ENCODE data around the gene ECE1.

ECE1 gene

DNA sequence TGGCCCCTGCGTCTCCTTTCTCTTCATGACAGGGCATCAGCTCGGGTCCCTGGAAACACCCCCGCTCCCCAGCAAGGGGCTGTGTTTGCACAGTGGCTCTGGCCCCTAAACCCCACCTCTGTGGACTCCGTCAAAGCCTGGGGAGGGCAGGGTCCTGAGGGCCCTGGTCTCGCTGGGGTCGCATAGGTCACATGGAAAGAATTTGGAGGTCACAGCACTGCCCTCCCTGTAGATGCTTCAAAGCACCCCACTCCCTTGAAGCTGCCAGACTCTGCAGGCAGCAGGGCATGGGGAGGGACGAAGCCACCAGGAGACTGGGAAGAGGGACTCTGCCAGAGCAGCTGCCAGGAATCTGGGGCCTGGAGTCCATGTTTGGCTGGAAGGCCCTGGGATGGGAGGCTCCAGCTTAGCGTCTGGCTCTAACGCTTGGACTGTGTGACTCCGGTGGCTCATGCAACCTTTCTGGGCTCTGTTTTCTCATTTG is 36.6 kb upstream of the ECE1 start:
- Histone ChIP-seq H3K36me3 (ENCODE audit: low read length) (no peaks in the 10 kb centered on the region), H3K4me2 (ENCODE audit: low read depth, low read length, poor library complexity, severe bottlenecking) (no peak overlapping the region), H3K27me3 (ENCODE audit: low read length) (no peaks in the 10 kb centered on the region), H3K9me3 (ENCODE audit: insufficient read depth, low read length) (no peaks in the 10 kb centered on the region), H3K27ac (ENCODE audit: low read depth, low read length) (no peak overlapping the region), H4K20me1 (ENCODE audit: low read depth, low read length) (no peaks in the 10 kb centered on the region), H3K4me3 (ENCODE audit: insufficient read depth, low read length, poor library complexity, severe bottlenecking) (no peak overlapping the region), H3K79me2 (ENCODE audit: insufficient read depth, low read length) (peaks cover 83% of the 10 kb centered on the region), H3K9me2 (replicated peaks; ENCODE audit: insufficient read depth, low read length) (no peaks in the 10 kb centered on the region), H2AFZ (ENCODE audit: low read depth, low read length, severe bottlenecking) (no peak overlapping the region), H3F3A (ENCODE audit: insufficient read depth) (0 out of 2 replicates have a peak, but pooled peaks cover 4% of the 10 kb centered on the region), H3K9ac (ENCODE audit: low read length) (no peak overlapping the region)
- TF ChIP-seq, protein P1, sequence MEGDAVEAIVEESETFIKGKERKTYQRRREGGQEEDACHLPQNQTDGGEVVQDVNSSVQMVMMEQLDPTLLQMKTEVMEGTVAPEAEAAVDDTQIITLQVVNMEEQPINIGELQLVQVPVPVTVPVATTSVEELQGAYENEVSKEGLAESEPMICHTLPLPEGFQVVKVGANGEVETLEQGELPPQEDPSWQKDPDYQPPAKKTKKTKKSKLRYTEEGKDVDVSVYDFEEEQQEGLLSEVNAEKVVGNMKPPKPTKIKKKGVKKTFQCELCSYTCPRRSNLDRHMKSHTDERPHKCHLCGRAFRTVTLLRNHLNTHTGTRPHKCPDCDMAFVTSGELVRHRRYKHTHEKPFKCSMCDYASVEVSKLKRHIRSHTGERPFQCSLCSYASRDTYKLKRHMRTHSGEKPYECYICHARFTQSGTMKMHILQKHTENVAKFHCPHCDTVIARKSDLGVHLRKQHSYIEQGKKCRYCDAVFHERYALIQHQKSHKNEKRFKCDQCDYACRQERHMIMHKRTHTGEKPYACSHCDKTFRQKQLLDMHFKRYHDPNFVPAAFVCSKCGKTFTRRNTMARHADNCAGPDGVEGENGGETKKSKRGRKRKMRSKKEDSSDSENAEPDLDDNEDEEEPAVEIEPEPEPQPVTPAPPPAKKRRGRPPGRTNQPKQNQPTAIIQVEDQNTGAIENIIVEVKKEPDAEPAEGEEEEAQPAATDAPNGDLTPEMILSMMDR (IDR thresholded peaks at IDR 0.05; ENCODE audit: insufficient read depth, low read length, poor library complexity, severe bottlenecking) = no peak
- no peak for TF ChIP-seq EZH2phosphoT487 (conservative IDR thresholded peaks at IDR 0.05; ENCODE audit: low read length)

DNA sequence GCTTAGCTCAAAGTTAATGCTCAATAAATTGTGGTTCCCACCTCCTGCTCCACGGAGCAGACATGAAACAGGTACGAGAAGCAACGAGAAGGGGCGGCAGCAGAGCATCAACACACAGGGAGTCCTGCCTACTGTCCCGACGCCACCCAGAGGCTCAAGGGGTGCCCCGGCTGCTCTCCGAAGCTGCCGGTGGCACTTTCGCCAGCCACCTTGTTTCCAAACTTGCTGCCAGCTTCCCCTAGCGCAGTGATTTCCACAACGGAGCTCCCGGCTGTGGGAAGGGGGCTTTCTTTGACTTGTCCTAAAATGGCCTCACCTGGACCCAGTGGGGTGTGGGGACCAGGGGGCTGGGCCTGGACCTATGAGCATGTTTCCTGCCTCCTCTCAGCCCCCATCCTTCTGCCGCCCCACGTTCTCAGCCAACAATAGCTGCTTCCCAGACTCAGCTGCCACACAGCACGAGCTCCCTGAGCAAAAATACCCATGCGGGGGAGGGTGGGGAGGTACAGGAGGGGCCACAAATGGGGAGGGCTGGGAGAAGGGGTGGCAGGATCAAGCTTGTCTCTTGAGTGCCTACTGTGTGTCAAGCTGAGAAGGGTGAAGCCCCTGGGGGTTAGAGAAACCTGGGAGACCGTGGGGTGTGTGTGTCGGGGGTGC is 35.6 kb upstream of the ECE1 start:
- Histone ChIP-seq H3K27ac (ENCODE audit: low read depth, low read length) (peak overlapping the region; percentile 70), H3K27me3 (ENCODE audit: low read length) (no peaks in the 10 kb centered on the region), H3K9ac (ENCODE audit: low read length) (peak overlapping the region; percentile 27; the same call in 1 of the 2 replicates), H3K4me3 (ENCODE audit: insufficient read depth, low read length, poor library complexity, severe bottlenecking) (no peak overlapping the region), H3K9me3 (ENCODE audit: insufficient read depth, low read length) (no peaks in the 10 kb centered on the region), H3F3A (ENCODE audit: insufficient read depth) (0 out of 2 replicates have a peak, but pooled peaks cover 4% of the 10 kb centered on the region), H3K36me3 (ENCODE audit: low read length) (no peaks in the 10 kb centered on the region), H3K4me2 (ENCODE audit: low read depth, low read length, poor library complexity, severe bottlenecking) (peak overlapping the region; percentile 42), H2AFZ (ENCODE audit: low read depth, low read length, severe bottlenecking) (no peak overlapping the region), H3K79me2 (ENCODE audit: insufficient read depth, low read length) (peaks cover 84% of the 10 kb centered on the region), H4K20me1 (ENCODE audit: low read depth, low read length) (no peaks in the 10 kb centered on the region), H3K9me2 (replicated peaks; ENCODE audit: insufficient read depth, low read length) (no peaks in the 10 kb centered on the region)
- TF ChIP-seq, protein P1 (IDR thresholded peaks at IDR 0.05; ENCODE audit: insufficient read depth, low read length, poor library complexity, severe bottlenecking) = no peak
- no peak for TF ChIP-seq EZH2phosphoT487 (conservative IDR thresholded peaks at IDR 0.05; ENCODE audit: low read length)

DNA sequence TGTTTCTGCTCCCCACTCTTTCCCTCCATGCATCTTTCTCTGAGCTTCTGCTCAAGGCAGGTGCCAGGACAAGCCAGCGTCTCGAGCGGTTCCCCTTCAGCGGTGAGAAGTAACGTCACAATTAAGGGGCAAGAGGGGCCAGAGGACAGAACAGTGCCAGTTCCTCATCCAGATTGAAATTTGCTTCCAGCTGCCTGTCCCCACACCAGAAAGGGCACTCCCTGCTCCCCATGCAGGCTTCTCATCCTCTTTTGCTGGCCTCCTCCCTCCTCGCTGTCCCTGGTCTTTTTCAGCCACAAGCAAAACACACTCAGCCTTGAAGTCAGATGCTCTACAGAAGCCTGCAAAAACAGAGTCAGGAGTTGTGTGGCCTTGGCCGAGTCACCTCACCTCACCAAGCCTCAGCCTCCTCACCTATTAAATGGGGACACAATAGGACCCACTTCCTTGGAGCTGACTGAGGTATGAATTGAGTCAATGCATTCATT is 35.0 kb upstream of the ECE1 start:
- Histone ChIP-seq H3F3A (ENCODE audit: insufficient read depth) (0 out of 2 replicates have a peak, but pooled peaks cover 4% of the 10 kb centered on the region), H2AFZ (ENCODE audit: low read depth, low read length, severe bottlenecking) (no peak overlapping the region), H4K20me1 (ENCODE audit: low read depth, low read length) (no peaks in the 10 kb centered on the region), H3K4me2 (ENCODE audit: low read depth, low read length, poor library complexity, severe bottlenecking) (peak overlapping the region; percentile 42), H3K9ac (ENCODE audit: low read length) (peak overlapping the region; percentile 27), H3K27ac (ENCODE audit: low read depth, low read length) (peak overlapping the region; percentile 70), H3K9me2 (replicated peaks; ENCODE audit: insufficient read depth, low read length) (no peaks in the 10 kb centered on the region), H3K4me3 (ENCODE audit: insufficient read depth, low read length, poor library complexity, severe bottlenecking) (no peak overlapping the region), H3K79me2 (ENCODE audit: insufficient read depth, low read length) (peaks cover 83% of the 10 kb centered on the region), H3K27me3 (ENCODE audit: low read length) (no peaks in the 10 kb centered on the region), H3K9me3 (ENCODE audit: insufficient read depth, low read length) (no peaks in the 10 kb centered on the region), H3K36me3 (ENCODE audit: low read length) (no peaks in the 10 kb centered on the region)
- no peak for TF ChIP-seq EZH2phosphoT487 (conservative IDR thresholded peaks at IDR 0.05; ENCODE audit: low read length)
- TF ChIP-seq, protein P1 (IDR thresholded peaks at IDR 0.05; ENCODE audit: insufficient read depth, low read length, poor library complexity, severe bottlenecking) = no peak

Data from SU-DHL-6 (cell line).